Prostate gland (tissue), 2 donors: ENCODE measurements around the gene SEZ6L.

Source experiments
- POLR2A ChIP-seq: fragments of 450-650 bp; IDR thresholded peaks from one replicate; pipeline ENCODE4 v1.6.1; 2016; ENCODE audit warnings: antibody characterized with exemption, mild to moderate bottlenecking
- POLR2AphosphoS5 ChIP-seq: sonication (generic); formaldehyde crosslinking; IDR thresholded peaks from one replicate; pipeline ENCODE4 v1.6.1; 2017; ENCODE audit warnings: antibody characterized with exemption
- TF ChIP-seq, protein P1 (sequence below), 4 experiments: fragments of 200-600 bp in 2 of 4; fragments of 450-650 bp in 2 of 4; sonication (generic) in 2 of 4; IDR thresholded peaks; 1 replicate in 3 of 4; 2 replicates in 1 of 4; pipeline ENCODE4 v1.5.1; 2016 to 2019; ENCODE audit warnings: antibody characterized with exemption in 4 of 4, mild to moderate bottlenecking in 2 of 4, moderate library complexity in 2 of 4

DNA sequence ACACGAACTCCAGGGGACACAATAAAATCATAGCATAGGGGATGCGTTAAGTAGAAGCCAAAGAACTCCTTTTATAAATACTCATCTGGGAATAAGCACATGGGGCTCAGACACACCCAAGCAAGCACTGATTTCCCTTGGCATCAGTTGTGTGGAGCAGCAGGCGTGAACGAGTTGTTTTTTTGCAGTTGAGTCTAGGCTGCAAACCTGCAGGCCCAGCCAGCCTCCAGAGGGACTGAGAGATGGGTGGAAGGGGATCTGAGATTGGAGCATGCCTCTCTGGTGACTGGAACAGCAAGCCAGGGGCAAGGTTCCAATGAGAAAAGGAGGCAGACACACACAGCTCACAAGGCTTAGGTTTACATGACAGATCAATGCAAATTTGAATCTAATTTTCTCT is 27.4 kb upstream of the SEZ6L start:
- TF ChIP-seq, protein P1, sequence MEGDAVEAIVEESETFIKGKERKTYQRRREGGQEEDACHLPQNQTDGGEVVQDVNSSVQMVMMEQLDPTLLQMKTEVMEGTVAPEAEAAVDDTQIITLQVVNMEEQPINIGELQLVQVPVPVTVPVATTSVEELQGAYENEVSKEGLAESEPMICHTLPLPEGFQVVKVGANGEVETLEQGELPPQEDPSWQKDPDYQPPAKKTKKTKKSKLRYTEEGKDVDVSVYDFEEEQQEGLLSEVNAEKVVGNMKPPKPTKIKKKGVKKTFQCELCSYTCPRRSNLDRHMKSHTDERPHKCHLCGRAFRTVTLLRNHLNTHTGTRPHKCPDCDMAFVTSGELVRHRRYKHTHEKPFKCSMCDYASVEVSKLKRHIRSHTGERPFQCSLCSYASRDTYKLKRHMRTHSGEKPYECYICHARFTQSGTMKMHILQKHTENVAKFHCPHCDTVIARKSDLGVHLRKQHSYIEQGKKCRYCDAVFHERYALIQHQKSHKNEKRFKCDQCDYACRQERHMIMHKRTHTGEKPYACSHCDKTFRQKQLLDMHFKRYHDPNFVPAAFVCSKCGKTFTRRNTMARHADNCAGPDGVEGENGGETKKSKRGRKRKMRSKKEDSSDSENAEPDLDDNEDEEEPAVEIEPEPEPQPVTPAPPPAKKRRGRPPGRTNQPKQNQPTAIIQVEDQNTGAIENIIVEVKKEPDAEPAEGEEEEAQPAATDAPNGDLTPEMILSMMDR (IDR thresholded peaks at IDR 0.05): no peak
- TF ChIP-seq POLR2A (no peak), POLR2AphosphoS5 (no peak)
